ENCODE measurements around the gene MTCL1.

MTCL1 gene

GRCh38 chr18:8795586-8796325 is 90.4 kb downstream of the MTCL1 start:
- no peak for DNase-seq

DNA sequence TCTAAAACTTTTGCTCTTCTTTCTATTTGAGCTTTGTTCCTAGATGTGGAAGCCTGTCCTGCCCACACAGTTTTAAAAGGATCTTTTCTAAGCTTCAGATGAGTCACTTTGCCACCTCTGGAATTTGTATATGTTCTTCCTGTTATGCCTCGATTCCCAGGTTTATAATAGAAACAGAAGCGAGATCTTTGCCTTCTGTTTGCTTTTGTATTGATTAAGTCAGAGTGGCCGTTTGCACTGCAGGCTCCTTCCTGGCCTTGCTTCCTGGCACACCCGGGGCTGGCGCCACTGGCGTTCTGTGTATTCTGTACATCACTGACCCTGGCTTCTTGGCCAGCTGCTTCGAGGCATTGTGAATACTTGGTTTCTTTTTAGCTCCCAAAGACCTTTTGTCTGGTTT is 91.8 kb downstream of the MTCL1 start:
- DNase-seq, result no peak

GRCh38 chr18:8799001-8799400 is 93.6 kb downstream of the MTCL1 start:
- DNase-seq, result no peak

DNA sequence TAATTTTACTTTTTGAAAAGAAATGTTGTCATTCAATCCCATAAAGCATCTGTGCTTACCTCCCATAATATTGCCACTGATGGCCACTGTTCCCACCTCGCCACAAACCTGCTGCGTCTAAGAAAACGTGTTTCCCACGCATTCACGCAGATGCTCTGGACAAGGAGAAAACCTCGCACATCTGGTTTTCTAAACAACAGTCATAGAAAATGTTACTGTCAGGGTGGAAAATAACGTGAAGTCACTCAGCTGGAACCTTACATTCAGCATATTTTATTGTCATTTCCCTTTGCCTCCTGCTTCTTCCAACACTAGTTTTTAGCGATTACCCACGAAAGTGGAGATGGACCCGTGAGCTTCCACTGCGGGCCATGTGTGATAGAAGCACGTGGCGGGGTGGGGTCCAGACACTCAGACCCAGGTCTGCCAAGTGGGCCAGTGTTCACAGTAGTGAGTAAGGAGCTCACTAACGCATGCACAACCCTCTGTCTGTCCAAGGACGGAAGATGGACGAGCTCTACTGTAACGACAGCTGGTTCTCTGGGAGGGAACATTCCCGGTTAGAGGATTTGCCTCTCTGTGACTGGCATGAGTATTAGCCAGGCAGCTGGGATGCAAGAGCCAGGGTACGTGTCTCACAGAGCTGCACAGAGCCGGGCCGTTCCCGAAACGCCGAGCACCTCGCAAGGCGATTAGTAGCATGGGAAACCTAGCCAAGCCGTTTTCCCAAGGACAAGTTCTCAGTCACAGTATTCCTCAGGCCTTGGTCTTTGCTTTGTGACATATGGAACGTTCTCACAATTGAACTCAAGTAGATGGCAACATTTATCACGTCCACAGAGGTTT is 94.5 kb downstream of the MTCL1 start:
- no peak for DNase-seq

DNA sequence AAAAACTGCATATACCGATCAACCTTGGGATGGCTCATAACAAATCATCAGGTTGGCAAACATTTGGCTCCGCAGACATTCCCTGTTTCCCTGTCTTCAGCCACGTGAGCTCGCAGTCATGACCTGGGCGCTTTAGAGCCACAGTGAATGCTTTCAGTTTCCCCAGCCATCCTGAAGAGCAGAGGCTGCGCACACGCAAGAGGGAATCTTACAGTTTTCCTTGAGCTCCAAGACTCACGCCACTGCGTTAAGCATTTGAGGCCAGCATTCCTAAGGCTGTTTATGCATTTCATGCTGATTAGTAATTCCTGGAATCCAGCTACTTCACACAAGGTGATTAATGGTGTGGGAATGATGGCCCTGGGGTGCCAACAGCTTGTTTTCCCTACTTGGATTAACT is 95.1 kb downstream of the MTCL1 start:
- no peak for DNase-seq

DNA sequence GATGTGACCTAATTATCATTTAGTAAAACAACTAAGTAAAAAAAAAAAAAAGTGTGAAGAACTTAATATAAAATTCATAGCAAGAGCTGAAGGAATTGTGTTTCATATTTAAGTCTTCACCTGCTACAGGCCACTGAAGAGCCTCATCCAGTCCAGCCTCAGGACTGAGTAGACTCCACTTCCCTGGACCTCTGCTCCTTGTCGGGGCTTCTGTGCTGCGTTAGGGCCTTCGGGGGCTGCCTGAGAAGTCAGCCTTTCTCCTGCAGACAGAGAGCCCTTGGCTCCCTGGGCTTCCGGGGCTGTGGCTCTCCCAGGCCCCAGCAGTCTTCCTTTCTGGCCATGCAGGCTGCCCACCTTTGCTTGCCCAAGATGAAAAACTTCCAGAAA is 95.5 kb downstream of the MTCL1 start:
- DNase-seq, result no peak

DNA sequence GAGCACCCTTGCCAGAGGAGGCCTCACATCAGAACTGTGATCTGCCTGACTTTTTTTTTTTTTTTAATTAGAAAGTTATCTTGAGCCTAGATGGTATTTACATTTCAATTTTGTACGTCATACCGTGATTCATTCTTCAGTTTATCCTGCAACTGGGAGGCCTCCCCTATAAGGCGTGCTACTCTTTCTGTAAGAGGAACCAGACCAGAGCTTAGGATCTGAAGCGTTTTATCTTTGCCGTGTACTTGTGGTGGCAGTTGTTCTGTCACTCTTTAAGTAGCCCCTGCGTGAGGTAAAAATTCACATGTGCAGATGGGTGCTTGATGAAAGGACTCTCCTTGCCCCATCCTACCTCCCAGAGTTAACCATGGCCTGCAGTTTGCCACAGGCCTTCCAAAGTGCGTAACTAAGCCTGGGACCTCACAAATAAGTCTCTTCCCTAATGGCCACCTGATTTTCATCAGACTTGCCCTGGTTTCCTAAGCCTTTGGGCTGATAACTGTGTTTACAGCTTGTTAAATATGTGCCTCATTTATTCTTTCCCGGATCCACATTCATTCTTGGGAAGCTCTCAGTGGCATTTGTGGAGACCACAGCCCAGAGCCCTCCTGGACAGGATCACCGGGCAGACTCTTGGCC is 96.0 kb downstream of the MTCL1 start:
- no peak for DNase-seq

DNA sequence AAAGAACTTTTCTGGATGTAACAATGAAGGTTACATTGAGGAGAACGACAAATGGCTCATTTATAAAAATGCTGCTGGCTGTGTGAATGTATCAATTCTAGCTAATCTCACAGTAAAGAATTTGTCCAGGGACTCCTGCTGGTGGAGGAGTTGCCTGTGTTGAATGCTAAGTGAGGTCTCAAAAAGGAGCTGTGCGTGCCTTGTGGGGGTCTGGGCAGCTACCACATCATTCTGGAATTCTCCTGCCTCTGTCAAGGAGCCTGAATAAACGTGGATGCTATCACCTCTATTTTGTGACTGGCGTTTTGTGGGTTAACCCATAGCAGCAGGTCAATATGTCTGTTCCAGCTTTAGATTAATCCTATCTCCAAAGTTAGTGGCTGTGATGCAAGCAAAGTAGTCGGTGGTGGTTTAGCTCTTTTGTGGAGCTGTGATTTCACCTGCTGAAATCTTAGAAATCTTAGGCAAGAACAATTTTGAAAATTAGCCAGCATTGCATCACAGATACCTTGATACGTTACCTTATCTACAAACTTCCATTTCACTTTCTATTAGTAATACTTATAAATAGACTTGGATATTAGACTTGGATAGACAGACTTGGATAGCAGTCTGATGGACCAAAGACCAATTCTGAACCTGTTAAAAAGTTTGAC is 96.8 kb downstream of the MTCL1 start:
- DNase-seq, result no peak

DNA sequence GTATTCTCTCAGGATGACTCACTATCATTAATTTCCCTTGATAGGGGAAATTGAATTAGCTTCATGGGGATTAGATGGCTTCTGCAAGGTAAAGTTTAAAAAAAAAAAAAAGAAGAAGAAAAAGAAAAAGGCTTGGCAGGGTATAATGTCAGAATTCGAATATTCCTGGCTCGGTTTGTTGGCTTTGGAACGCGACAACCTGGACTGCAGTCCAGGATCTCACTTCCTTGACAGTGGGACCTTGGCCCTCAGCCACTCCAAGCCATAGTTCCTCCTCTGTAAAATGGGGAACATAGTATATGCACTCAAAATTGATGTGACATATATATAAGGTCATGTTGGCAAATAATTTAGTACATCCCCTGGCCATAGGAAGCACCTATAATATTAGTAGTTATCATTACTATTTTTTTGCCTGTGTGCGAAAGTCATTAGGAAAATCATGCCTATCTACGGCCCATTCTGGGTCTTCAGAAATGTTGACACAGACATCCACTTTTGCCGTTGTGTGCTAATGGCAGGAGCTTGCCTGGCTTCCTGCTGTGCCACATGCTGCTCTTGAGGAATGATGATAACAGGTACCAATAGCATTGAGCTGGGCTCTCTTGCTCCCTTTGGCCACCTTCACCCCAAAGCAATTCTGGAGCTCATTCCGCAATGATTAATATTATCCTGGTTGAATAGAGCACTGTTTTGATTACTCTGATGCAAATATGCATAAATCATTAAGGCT is 97.9 kb downstream of the MTCL1 start:
- DNase-seq, result no peak

DNA sequence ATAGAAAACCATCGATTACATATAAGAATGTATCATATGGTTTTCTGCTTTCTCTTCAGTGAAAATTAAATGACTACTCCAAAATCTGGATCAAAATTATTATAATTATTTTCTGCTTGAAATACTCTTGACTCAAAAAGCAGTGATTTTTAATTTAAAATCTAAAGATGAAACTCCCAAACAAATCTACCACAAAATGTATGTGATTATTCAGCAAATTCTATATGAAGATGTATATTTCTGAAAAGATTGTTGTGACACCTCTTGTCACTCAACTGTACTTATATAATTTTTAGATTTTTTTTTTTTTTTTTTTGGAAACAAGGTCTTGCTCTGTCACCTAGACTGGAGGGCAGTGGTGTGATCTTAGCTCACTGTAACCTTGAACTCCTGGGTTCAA is 98.6 kb downstream of the MTCL1 start:
- DNase-seq, result no peak

- DNase-seq, result no peak
Observed at GRCh38 chr18:8805552-8805951, 100.2 kb downstream of the MTCL1 start.

GRCh38 chr18:8806100-8806797 is 100.9 kb downstream of the MTCL1 start:
- no peak for DNase-seq

DNA sequence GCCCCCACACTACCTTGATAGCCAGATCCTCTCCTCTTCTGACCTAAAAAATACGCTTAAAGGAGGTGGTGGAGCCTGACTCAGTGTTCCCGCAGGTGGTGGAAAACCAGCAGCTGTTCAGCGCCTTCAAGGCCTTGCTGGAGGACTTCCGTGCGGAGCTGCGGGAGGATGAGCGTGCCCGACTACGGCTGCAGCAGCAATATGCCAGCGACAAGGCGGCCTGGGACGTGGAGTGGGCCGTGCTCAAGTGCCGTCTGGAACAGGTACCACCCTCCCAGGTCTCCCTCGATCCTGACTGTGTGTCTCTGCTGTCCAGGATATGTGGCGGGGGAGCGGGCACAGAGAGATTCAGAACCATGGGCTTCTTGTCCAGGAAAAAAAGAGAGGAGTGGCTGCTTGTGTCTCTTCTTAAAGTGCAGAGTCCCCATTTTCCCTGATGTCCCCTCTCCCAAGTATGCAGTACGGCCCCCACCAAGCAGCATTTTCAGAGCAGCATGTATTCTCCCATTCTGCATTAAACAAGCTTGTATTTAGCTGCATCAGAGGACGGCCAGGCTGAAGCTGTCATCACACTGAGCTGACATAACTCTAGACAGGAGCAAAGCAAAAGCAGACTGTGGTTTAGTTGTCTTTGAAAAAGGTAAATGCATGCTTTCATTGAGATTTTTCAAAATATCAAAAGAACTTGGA is 101.6 kb downstream of the MTCL1 start:
- DNase-seq, result no peak

DNA sequence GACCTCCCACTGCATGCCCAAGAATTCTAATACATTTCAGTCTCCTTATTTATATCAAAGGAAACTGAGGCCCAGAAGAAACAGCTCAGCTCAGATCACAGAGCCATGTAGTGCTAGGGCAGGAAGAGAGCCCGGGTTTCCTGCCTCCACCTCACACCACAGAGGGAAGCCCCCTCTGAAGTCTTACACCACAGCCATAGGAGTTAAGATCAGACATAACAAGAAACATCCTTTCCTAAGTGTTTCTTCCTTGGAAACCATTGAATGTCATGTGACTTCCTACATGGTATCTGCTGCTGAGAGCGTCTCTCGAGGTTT is 102.1 kb downstream of the MTCL1 start:
- no peak for DNase-seq

- DNase-seq, result no peak
Observed at GRCh38 chr18:8808001-8808400, 102.6 kb downstream of the MTCL1 start.

- no peak for DNase-seq
Observed at GRCh38 chr18:8809514-8809913, 104.2 kb downstream of the MTCL1 start.

- no peak for DNase-seq
Observed at GRCh38 chr18:8810157-8810556, 104.8 kb downstream of the MTCL1 start.

DNA sequence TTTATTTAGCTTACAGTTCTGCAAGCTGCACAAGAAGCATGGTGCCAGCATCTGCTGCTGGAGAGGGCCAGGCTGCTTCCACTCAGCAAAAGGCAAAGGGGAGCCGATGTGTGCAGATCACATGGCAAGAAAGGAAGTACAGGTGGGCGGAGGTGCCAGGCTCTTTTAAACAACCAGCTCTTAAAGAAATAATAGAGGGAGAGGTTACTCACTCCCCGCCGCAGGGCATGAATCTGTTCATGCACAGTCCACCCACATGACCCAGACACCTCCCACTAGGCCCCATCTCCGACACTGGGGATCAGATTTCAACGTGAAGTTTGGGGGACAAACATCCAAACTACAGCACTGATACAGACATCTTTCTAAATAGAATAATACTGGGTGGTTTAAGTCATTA is 105.8 kb downstream of the MTCL1 start:
- DNase-seq, result no peak

- DNase-seq, result no peak
Observed at GRCh38 chr18:8812631-8813030, 107.3 kb downstream of the MTCL1 start.

DNA sequence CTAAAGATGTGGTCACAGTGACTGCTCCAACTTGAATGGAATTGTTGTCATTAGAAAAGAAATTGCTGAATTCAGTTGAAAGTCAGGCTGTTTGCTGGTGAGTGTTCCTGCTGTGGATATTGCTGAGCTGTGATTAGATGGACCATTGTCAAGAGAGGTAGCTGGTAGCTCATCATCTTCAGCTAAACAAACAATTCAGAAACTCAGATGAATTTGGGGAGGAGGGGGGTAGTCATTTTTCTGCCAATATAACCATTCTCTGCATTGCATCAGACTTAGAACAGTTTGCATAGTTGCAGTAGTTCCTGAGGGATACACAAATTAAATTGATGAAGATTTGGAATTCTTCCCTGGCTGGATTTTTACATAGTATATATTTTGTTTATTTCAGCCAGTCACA is 108.3 kb downstream of the MTCL1 start:
- DNase-seq, result no peak

DNA sequence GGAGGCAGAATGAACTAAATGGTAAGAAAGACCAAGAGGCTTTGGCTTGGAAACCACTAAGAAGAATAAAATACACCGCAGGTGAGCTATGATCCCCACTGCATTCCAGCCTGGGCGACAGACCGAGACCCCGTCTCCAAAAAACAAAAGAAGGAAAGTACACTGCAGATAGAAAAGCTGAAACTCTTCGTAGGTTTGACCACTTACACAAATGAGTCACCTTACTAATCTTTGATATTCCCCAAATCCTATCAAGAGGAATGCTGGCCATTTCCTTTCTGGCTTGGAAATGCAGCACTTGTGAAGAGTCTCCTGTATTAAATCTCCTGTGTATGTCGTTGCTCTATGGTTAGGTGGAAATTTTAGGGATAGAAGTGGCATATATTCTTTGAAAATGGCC is 108.8 kb downstream of the MTCL1 start:
- DNase-seq, result no peak

DNA sequence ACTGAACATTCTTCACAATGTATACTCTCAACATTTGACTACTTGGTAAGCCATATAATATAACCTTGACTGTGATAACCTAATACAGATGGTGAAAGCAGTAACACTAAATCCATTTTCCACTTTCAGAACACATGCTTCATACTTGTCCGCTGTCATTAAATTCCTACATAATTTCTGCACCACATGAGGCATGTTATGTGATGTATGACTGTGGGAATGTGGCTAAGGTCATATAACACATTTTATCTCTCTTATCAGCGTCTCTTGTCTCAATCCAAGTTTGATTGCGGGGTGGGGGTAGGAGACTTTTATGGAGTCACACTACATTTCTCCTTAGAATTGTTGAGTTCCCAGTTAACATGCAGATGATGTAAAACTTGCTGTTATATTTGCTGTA is 110.9 kb downstream of the MTCL1 start:
- DNase-seq, result no peak

All from RPMI8226 (cell line).